Neural crest cell (in vitro differentiated cells): ENCODE data around the gene LAMB4. TPM values are rescaled to one million over a fixed set of nuclear protein-coding genes. Genes with fewer than 3 reads are reported as not detected.

Experiments used
- DNase-seq: peaks from one replicate; pipeline ENCODE4 v3.0.0; 2021; ENCODE audit warnings: low read depth, mixed read lengths, low spot score
- H3K27ac Mint-ChIP-seq: one replicate; pipeline ENCODE4 v1.8.0; 2021; ENCODE audit warnings: mild to moderate bottlenecking, mixed read lengths; ENCODE audit not compliant: unreplicated experiment
- H3K27me3 Mint-ChIP-seq: 2 replicates; pipeline ENCODE4 v1.8.0; 2021; ENCODE audit warnings: low read depth, mild to moderate bottlenecking, mixed read lengths
- H3K36me3 Mint-ChIP-seq: 2 replicates; pipeline ENCODE4 v1.8.0; 2021; ENCODE audit warnings: low read depth, mild to moderate bottlenecking, mixed read lengths
- H3K4me1 Mint-ChIP-seq: 2 replicates; pipeline ENCODE4 v1.8.0; 2021; ENCODE audit warnings: mixed read lengths
- H3K4me3 Mint-ChIP-seq: one replicate; pipeline ENCODE4 v1.8.0; 2021; ENCODE audit warnings: mild to moderate bottlenecking, mixed read lengths
- H3K9me3 Mint-ChIP-seq: 2 replicates; pipeline ENCODE4 v1.8.0; 2021; ENCODE audit warnings: mixed read lengths
- CTCF ChIP-seq: fragments of 200-600 bp; sonication (generic); conservative IDR thresholded peaks from 2 replicates; pipeline ENCODE4 v1.5.0; 2021; ENCODE audit warnings: antibody characterized with exemption, mild to moderate bottlenecking
- total RNA-seq: library from RNA; stranded (reverse); gene quantifications from 2 replicates; pipeline ENCODE4 v1.2.1, GENCODE V29; 2021

Gene LAMB4
- total RNA-seq, 1 donor from 2014 or later = 0.16 TPM

GRCh38 chr7:108073305-108074070, 56.7 kb downstream of the LAMB4 start:
- no peak for DNase-seq
- Mint-ChIP-seq H3K27ac (no peak overlapping the region), H3K4me3 (no peak overlapping the region), H3K27me3 (no peaks in the 10 kb centered on the region), H3K36me3 (no peaks in the 10 kb centered on the region), H3K4me1 (no peaks in the 10 kb centered on the region), H3K9me3 (no peaks in the 10 kb centered on the region)
- no peak for TF ChIP-seq CTCF

- H3K4me1 Mint-ChIP-seq = no peaks in the 10 kb centered on the region
- no peaks in the 10 kb centered on the region for H3K36me3 Mint-ChIP-seq
- no peak overlapping the region for H3K4me3 Mint-ChIP-seq
- H3K9me3 Mint-ChIP-seq = no peaks in the 10 kb centered on the region
- no peak overlapping the region for H3K27ac Mint-ChIP-seq
- TF ChIP-seq CTCF = no peak
- DNase-seq = no peak
- no peaks in the 10 kb centered on the region for H3K27me3 Mint-ChIP-seq
Measured at GRCh38 chr7:108072739-108073138, 57.4 kb downstream of the LAMB4 start.

DNA sequence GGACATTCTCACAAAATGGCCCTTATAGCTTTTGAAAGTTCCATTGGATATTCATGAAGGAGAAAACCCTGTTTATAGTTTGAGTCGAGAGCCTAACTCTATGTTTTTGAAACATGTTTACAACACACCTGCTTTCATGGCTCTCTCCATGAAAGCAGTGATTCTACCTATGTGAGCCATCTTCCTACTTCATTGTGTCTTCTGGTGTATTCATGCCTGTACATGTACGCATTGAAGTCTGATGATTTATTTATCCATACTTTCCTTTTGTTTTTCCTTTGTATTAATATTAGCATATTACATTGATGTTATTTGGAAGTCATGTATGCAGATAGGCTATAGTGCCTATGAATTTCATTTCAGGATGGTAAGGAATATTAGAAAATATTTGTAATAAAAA, 58.0 kb downstream of the LAMB4 start:
- H3K4me3 Mint-ChIP-seq = no peak overlapping the region
- DNase-seq = no peak
- H3K9me3 Mint-ChIP-seq = no peaks in the 10 kb centered on the region
- H3K27ac Mint-ChIP-seq = no peak overlapping the region
- H3K4me1 Mint-ChIP-seq = no peaks in the 10 kb centered on the region
- no peaks in the 10 kb centered on the region for H3K27me3 Mint-ChIP-seq
- TF ChIP-seq CTCF = no peak
- H3K36me3 Mint-ChIP-seq = no peaks in the 10 kb centered on the region

DNA sequence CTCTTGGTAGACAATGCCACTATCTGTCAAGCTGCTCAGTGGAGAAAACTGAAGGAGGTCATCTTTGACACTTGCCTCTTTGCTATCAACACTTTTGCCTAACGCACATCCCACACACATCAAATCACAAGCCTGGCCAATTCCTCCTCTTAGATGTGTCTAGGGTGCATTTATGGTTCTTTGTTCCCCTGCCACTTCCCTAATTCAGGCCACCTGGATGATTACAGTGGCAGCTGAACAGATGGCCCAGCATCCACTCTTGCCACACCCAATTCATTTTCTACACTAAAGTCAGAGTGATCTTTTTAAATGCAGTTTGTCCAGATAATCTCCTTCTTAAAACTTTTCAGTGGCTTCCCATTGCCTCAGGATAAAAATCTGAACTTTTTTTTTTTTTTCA, 58.6 kb downstream of the LAMB4 start:
- TF ChIP-seq CTCF = no peak
- Mint-ChIP-seq H3K27ac (no peak overlapping the region), H3K27me3 (no peaks in the 10 kb centered on the region), H3K4me1 (no peaks in the 10 kb centered on the region), H3K9me3 (no peaks in the 10 kb centered on the region), H3K36me3 (no peaks in the 10 kb centered on the region), H3K4me3 (no peak overlapping the region)
- no peak for DNase-seq

DNA sequence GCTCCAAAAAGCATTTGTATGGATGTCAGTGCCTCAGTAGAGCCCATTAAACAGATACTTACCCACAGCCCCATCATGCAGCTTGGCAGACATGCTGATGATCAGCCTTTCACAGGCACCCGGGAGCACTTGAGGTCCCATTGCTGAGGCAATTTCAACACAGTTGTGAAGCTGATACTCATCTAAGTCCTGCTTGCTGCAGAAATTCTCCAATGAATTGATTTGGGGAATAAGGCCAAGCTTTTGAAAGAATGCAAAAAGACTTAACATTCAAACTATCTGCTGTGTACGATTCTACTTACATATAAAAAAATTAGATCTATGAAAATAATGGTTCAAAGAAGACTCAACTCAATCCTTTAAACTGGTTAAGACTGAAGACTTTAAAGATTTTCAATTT, 60.5 kb downstream of the LAMB4 start:
- Mint-ChIP-seq H3K4me3 (no peak overlapping the region), H3K27me3 (no peaks in the 10 kb centered on the region), H3K9me3 (no peaks in the 10 kb centered on the region), H3K27ac (no peak overlapping the region), H3K4me1 (no peaks in the 10 kb centered on the region), H3K36me3 (no peaks in the 10 kb centered on the region)
- no peak for TF ChIP-seq CTCF
- no peak for DNase-seq
